HepG2 (cell line): ENCODE measurements around the gene DOK4. TPM values are rescaled to one million over a fixed set of nuclear protein-coding genes. Genes with fewer than 3 reads are reported as not detected.

Experiments
- CBFB ChIP-seq: sonication (generic); formaldehyde crosslinking; IDR thresholded peaks from 2 replicates; pipeline ENCODE4 v1.4.0; 2020; ENCODE audit warnings: missing genetic modification reagents
- CCDC6 ChIP-seq: sonication (generic); formaldehyde crosslinking; IDR thresholded peaks from 2 replicates; pipeline ENCODE4 v1.8.1; 2022; ENCODE audit warnings: mild to moderate bottlenecking, missing genetic modification reagents, moderate library complexity
- ELF1 ChIP-seq: sonication (generic); formaldehyde crosslinking; IDR thresholded peaks from 2 replicates; pipeline ENCODE4 v1.4.0; 2020; ENCODE audit warnings: missing genetic modification reagents
- GABPB1 ChIP-seq: IDR thresholded peaks from 2 replicates; pipeline ENCODE4 v1.6.1; 2016; ENCODE audit warnings: mild to moderate bottlenecking, missing genetic modification reagents, moderate library complexity, missing compliant biosample characterization
- HNF4A ChIP-seq: sonication (generic); formaldehyde crosslinking; IDR thresholded peaks from 2 replicates; pipeline ENCODE4 v1.4.0; 2020; ENCODE audit warnings: missing genetic modification reagents
- HOMEZ ChIP-seq: IDR thresholded peaks from 2 replicates; pipeline ENCODE4 v1.6.1; 2016; ENCODE audit warnings: low read depth
- KLF13 ChIP-seq: sonication (generic); formaldehyde crosslinking; IDR thresholded peaks from 2 replicates; pipeline ENCODE4 v1.4.0; 2020; ENCODE audit warnings: mild to moderate bottlenecking, missing genetic modification reagents
- POLR2G ChIP-seq: fragments of 200-400 bp; formaldehyde crosslinking; IDR thresholded peaks from 2 replicates; pipeline ENCODE4 v1.6.1; 2018; ENCODE audit warnings: mild to moderate bottlenecking, low read depth, low read length, moderate library complexity
- PREB ChIP-seq: sonication (generic); formaldehyde crosslinking; IDR thresholded peaks from 2 replicates; pipeline ENCODE4 v1.4.0; 2020; ENCODE audit warnings: missing genetic modification reagents
- PRMT3 ChIP-seq: sonication (generic); formaldehyde crosslinking; IDR thresholded peaks from 2 replicates; pipeline ENCODE4 v1.8.1; 2022; ENCODE audit warnings: low read depth, mild to moderate bottlenecking, moderate library complexity, missing genetic modification reagents, borderline replicate concordance
- ZBTB25 ChIP-seq: IDR thresholded peaks from 2 replicates; pipeline ENCODE4 v1.6.1; 2018; ENCODE audit warnings: missing genetic modification reagents
- ZBTB7B ChIP-seq: sonication (generic); formaldehyde crosslinking; IDR thresholded peaks from 2 replicates; pipeline ENCODE4 v1.4.0; 2020; ENCODE audit warnings: missing genetic modification reagents
- ZFP91 ChIP-seq: sonication (generic); formaldehyde crosslinking; IDR thresholded peaks from 2 replicates; pipeline ENCODE4 v1.9.0; 2022; ENCODE audit warnings: missing genetic modification reagents, mild to moderate bottlenecking, borderline replicate concordance
- ZGPAT ChIP-seq: IDR thresholded peaks from 2 replicates; pipeline ENCODE4 v1.6.1; 2016; ENCODE audit warnings: mild to moderate bottlenecking
- ZNF225 ChIP-seq: sonication (generic); formaldehyde crosslinking; IDR thresholded peaks from 2 replicates; pipeline ENCODE4 v1.4.0; 2020; ENCODE audit warnings: mild to moderate bottlenecking, missing genetic modification reagents
- ZNF253 ChIP-seq: sonication (generic); formaldehyde crosslinking; IDR thresholded peaks from 2 replicates; pipeline ENCODE4 v1.8.0; 2022; ENCODE audit warnings: mild to moderate bottlenecking, missing genetic modification reagents, borderline replicate concordance
- ZNF331 ChIP-seq: sonication (generic); formaldehyde crosslinking; IDR thresholded peaks from 2 replicates; pipeline ENCODE4 v1.4.0; 2020; ENCODE audit warnings: missing genetic modification reagents
- ZNF460 ChIP-seq: sonication (generic); formaldehyde crosslinking; IDR thresholded peaks from 2 replicates; pipeline ENCODE4 v1.5.1; 2020; ENCODE audit warnings: missing genetic modification reagents, mild to moderate bottlenecking, borderline replicate concordance
- ZNF572 ChIP-seq: sonication (generic); formaldehyde crosslinking; IDR thresholded peaks from 2 replicates; pipeline ENCODE4 v1.5.1; 2020; ENCODE audit warnings: mild to moderate bottlenecking, missing genetic modification reagents
- ZNF7 ChIP-seq: IDR thresholded peaks from 2 replicates; pipeline ENCODE4 v1.6.1; 2016; ENCODE audit warnings: missing biosample characterization, missing genetic modification reagents
- ZNF788 ChIP-seq: sonication (generic); formaldehyde crosslinking; IDR thresholded peaks from 2 replicates; pipeline ENCODE4 v1.5.0; 2020; ENCODE audit warnings: mild to moderate bottlenecking, missing genetic modification reagents, borderline replicate concordance
- polyA plus RNA-seq, 8 experiments: library from polyadenylated mRNA; depleted of rRNA in 3 of 8; stranded (reverse) in 7 of 8; unstranded in 1 of 8; fragments of >200 nt; fragmentation: Illumina TruSeq in 4 of 8; extraction: Trizol in 4 of 8; gene quantifications; 2 replicates each; pipeline versions ENCODE4 v1.2.1 to v1.2.3, GENCODE V29; 2011 to 2016; ENCODE audit warnings: low read depth in 4 of 8, missing spikeins in 1 of 8, mixed read lengths in 1 of 8; ENCODE audit not compliant: insufficient read depth in 1 of 8
- total RNA-seq, 5 experiments: library from RNA; depleted of rRNA; stranded (reverse); fragments of >200 nt; fragmentation: Illumina TruSeq; extraction: Trizol; gene quantifications; 2 replicates each; pipeline ENCODE4 v1.2.3, GENCODE V29; 2016; ENCODE audit warnings: low read depth in 1 of 5

The DOK4 gene
- total and polyA plus RNA-seq, 2 of the 13 experiments (the other 11 are each of a cell fraction or from before 2014, with no cell fraction given) = 52.7 to 70.0 TPM

GRCh38 chr16:57422026-57422944 is 64.0 kb downstream of the DOK4 start (continued):
- TF ChIP-seq CBFB (CRISPR knock-in tag) = 0 out of 2 replicates have a peak, but pooled peaks have one; percentile 39
- TF ChIP-seq ZNF253 (CRISPR knock-in tag) = no peak
- peak; percentile 13; the same call in 1 of the 2 replicates for TF ChIP-seq ZNF7
- no peak for TF ChIP-seq ZNF788 (CRISPR knock-in tag)
- peak; percentile 53; the same call in 1 of the 2 replicates for TF ChIP-seq GABPB1 (CRISPR knock-in tag)
- no peak for TF ChIP-seq ZNF460 (CRISPR knock-in tag)
- TF ChIP-seq CCDC6 (CRISPR knock-in tag) = no peak
- TF ChIP-seq ZFP91 (CRISPR knock-in tag) = no peak
- peak; percentile 58; the same call in 1 of the 2 replicates for TF ChIP-seq ZBTB7B (CRISPR knock-in tag)
- TF ChIP-seq KLF13 (CRISPR knock-in tag) = no peak
- TF ChIP-seq PRMT3 (CRISPR knock-in tag) = no peak
- no peak for TF ChIP-seq HNF4A (CRISPR knock-in tag)
- TF ChIP-seq POLR2G = no peak
- no peak for TF ChIP-seq ZNF225 (CRISPR knock-in tag)
- 0 out of 2 replicates have a peak, but pooled peaks have one; percentile 11 for TF ChIP-seq HOMEZ
- no peak for TF ChIP-seq PREB (CRISPR knock-in tag)
- no peak for TF ChIP-seq ZNF572 (CRISPR knock-in tag)
- peak; percentile 73 for TF ChIP-seq ZNF331 (CRISPR knock-in tag)
- 0 out of 2 replicates have a peak, but pooled peaks have one; percentile 39 for TF ChIP-seq ZBTB25 (CRISPR knock-in tag)
- peak; percentile 79 for TF ChIP-seq ELF1 (CRISPR knock-in tag)
- TF ChIP-seq ZGPAT (CRISPR knock-in tag) = peak; percentile 60; the same call in 1 of the 2 replicates
